K562 treated with DMSO at 1 percent for 24 hours (cell line): ENCODE data around the gene SEC23IP. TPM values are rescaled to one million over a fixed set of nuclear protein-coding genes. Genes with fewer than 3 reads are reported as not detected.

Source experiments
- total RNA-seq: library from RNA; unstranded; fragments of 300-600 nt; gene quantifications from 2 replicates; pipeline ENCODE4 v1.2.3, GENCODE V29; 2022; ENCODE audit warnings: low read depth; ENCODE audit not compliant: insufficient read depth

SEC23IP gene
- 14.7 and 21.3 TPM in 2 replicates for total RNA-seq

GRCh38 chr10:119892188-119893065 is at the start of gene SEC23IP:
Gene SEC23IP, plus strand, starts transcription at chr10:119892730. Its CDS starts 53 bp downstream, at chr10:119892783.

GRCh38 chr10:119872610-119872859 is 20.0 kb upstream of the SEC23IP start, which contains the start of gene MCMBP:
Gene MCMBP, minus strand, starts transcription at chr10:119872843. Its CDS starts 259 bp downstream, at chr10:119872584.

Other genes starting within 250 kb of the SEC23IP start
- gene BAG3, start 241.3 kb upstream of the SEC23IP start, total RNA-seq: 40.0 and 40.5 TPM in 2 replicates
- gene INPP5F, start 166.7 kb upstream of the SEC23IP start, total RNA-seq: 4.3 and 4.4 TPM in 2 replicates
- 35.5 and 35.8 TPM in 2 replicates for gene MCMBP, start 19.9 kb upstream of the SEC23IP start, total RNA-seq